ENCODE data around the gene DHRS7B.
"Not testable (repeated sequence)": the region's sequence is repeated elsewhere in the genome, so short reads cannot be mapped to it uniquely, and the experiment has no call there.

The DHRS7B gene

DNA sequence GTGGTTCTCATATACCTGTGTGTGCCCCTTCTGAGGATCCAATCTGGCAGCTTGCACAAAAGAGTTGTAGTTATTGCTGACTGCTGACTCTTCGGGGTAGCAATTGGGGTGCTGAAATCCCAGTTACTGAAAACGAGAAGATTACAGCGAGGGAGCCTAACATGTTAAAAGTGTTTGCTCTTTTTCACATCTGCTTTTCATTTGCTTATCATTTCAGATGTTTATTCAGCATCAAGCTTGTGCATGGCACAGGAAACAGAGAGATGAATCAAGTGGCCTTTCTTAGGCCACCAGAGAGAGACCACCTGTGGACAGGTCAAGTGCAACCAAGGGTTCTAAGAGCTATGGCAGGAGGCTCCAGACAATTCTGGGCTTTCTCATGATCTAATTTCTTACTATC lies 16.9 kb downstream of the DHRS7B start:
- FAIRE-seq (no peak), DNase-seq (ENCODE audit: insufficient read length, low spot score) (no peak)
- TF ChIP-seq CTCF (IDR thresholded peaks at IDR 0.05; ENCODE audit: insufficient read depth, missing control alignments): no peak

- FAIRE-seq; DNase-seq (ENCODE audit: insufficient read length, low spot score): not testable (repeated sequence)
These were observed 17.5 kb downstream of the DHRS7B start for GRCh38 chr17:21144299-21144698.

- DNase-seq (ENCODE audit: insufficient read length, low spot score) (no peak), FAIRE-seq (no peak)
- TF ChIP-seq CTCF (IDR thresholded peaks at IDR 0.05; ENCODE audit: insufficient read depth, missing control alignments): no peak
These were observed 19.7 kb downstream of the DHRS7B start for GRCh38 chr17:21146362-21147015.

- no peak for FAIRE-seq
- TF ChIP-seq CTCF (IDR thresholded peaks at IDR 0.05; ENCODE audit: insufficient read depth, missing control alignments): no peak
- DNase-seq (ENCODE audit: insufficient read length, low spot score): no peak
These were observed 22.9 kb downstream of the DHRS7B start for GRCh38 chr17:21149621-21150020.

DNA sequence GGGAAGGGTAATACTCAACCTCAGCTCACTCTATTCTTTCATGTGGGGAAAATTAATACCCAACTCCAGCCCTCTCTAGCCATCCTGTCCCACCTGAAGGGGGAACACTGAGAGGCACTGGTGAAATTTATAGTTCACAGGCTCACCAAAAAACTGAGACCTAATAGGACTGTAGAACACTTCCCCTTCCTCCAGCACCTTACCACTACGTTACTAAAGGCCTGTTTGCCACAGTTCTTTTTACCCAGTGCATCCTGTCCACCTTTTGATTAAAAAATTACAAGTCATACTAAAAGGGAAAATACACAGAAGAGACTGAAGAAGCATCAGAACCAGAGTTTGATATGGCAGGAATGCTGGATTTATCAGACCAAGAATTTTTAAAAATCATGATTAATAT lies 26.0 kb downstream of the DHRS7B start:
- TF ChIP-seq CTCF (IDR thresholded peaks at IDR 0.05; ENCODE audit: insufficient read depth, missing control alignments): no peak
- DNase-seq (ENCODE audit: insufficient read length, low spot score): no peak

DNA sequence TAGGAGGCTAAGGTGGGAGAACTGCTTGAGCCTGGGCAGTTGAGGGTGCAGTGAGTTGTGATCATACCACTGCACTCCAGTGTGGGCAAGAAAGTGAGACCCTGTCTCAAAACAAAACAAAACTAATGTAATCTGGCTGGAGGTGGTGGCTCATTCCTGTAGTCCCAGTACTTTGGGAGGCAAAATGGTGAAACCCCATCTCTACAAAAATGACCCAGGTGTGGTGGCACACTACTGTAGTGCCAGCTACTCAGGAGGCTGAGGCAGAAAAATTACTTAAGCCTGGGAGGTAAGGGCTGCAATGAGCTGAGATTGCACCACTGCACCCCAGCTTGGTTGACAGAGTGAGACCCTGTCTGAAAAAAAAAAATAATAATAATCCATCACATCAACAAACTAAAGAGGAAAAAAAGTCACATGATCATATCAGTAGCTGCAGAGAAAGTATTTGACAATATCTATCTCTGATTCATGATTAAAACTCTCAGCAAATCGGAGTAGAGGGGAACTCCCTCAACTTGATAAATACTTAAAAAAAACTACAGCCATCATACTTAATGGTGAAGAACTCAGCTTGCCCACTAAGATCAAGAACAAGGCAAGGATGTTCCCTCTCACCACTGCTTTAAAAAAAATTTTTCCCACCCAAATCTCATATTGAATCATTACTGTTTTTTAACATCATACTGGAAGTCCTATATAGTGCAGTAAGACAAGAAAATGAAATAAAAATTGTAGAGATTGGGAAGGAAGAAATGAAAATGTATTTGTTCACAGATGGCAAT lies 31.0 kb downstream of the DHRS7B start:
- FAIRE-seq (no peak), DNase-seq (ENCODE audit: insufficient read length, low spot score) (no peak)
- no peak for TF ChIP-seq CTCF (IDR thresholded peaks at IDR 0.05; ENCODE audit: insufficient read depth, missing control alignments)

More for the DNA sequence above, 26.0 kb downstream of the DHRS7B start:
- FAIRE-seq: no peak

DNA sequence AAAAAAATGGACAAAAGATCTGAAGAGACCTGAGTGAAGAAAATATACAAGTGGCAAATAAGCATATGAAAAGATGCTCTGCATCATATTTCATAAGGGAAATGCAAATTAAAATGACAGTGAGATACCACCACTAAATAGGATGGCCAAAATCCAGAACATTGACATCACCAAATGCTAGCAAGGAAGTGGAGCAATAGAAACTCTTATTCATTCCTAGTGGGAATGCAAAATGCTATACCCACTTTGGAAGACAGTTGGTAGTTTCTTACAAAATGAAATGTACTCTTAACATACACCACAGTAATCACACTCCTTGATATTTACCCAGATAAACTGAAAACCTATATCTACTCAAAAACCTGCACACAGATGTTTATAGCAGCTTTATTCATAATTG lies 33.6 kb downstream of the DHRS7B start:
- TF ChIP-seq CTCF (IDR thresholded peaks at IDR 0.05; ENCODE audit: insufficient read depth, missing control alignments): no peak
- FAIRE-seq (no peak), DNase-seq (ENCODE audit: insufficient read length, low spot score) (no peak)

All from D721Med (cell line).